Osteoblast (primary cell): ENCODE measurements around the gene C1orf52. TPM values are rescaled to one million over a fixed set of nuclear protein-coding genes. Genes with fewer than 3 reads are reported as not detected.

Experiments
- DNase-seq: peaks from one replicate; pipeline ENCODE4 v3.0.0; 2011; ENCODE audit warnings: low spot score, mixed read lengths; ENCODE audit not compliant: insufficient read length; ENCODE audit errors: missing footprints
- H2AFZ ChIP-seq: 2 replicates; pipeline ENCODE4 v1.6.0; 2011; ENCODE audit warnings: mild to moderate bottlenecking, low read length
- H3K27ac ChIP-seq: 2 replicates; pipeline ENCODE4 v1.5.1; 2011; ENCODE audit warnings: mild to moderate bottlenecking, low read depth, low read length, moderate library complexity
- H3K27me3 ChIP-seq: 2 replicates; pipeline ENCODE4 v1.6.0; 2012; ENCODE audit warnings: mild to moderate bottlenecking, control low read depth, inconsistent platforms, low read length, moderate library complexity; ENCODE audit not compliant: insufficient read depth
- H3K36me3 ChIP-seq: 2 replicates; pipeline ENCODE4 v1.5.1; 2011; ENCODE audit warnings: mild to moderate bottlenecking, low read length, control low read depth, moderate library complexity; ENCODE audit not compliant: insufficient read depth
- H3K4me1 ChIP-seq: 2 replicates; pipeline ENCODE4 v1.5.1; 2011; ENCODE audit warnings: mild to moderate bottlenecking, low read length, control low read depth, moderate library complexity; ENCODE audit not compliant: insufficient read depth
- H3K4me2 ChIP-seq: 2 replicates; pipeline ENCODE4 v1.6.0; 2011; ENCODE audit warnings: mild to moderate bottlenecking, low read length; ENCODE audit not compliant: insufficient read depth
- H3K4me3 ChIP-seq: fragments of 200-600 bp; sonication (generic); 3 replicates; pipeline ENCODE4 v1.5.1; 2012; ENCODE audit warnings: mild to moderate bottlenecking, low read length, inconsistent platforms; ENCODE audit not compliant: insufficient read depth
- H3K79me2 ChIP-seq: 2 replicates; pipeline ENCODE4 v1.6.0; 2012; ENCODE audit warnings: mild to moderate bottlenecking, low read length, control low read depth, inconsistent platforms; ENCODE audit not compliant: insufficient read depth
- H3K9me3 ChIP-seq: 2 replicates; pipeline ENCODE4 v1.5.1; 2011; ENCODE audit warnings: low read depth, low read length, control low read depth
- H4K20me1 ChIP-seq: 2 replicates; pipeline ENCODE4 v1.6.0; 2012; ENCODE audit warnings: mild to moderate bottlenecking, low read length, control low read depth; ENCODE audit not compliant: insufficient read depth
- total RNA-seq: library from RNA; depleted of rRNA; stranded (reverse); fragments of >200 nt; gene quantifications from 2 replicates; pipeline ENCODE4 v1.2.3, GENCODE V29; 2012
- TF ChIP-seq, protein P1 (sequence below): IDR thresholded peaks from 2 replicates; pipeline ENCODE4 v1.5.1; 2011; ENCODE audit warnings: mild to moderate bottlenecking, low read depth, low read length, moderate library complexity; ENCODE audit errors: extremely low read depth

The C1orf52 gene
- total RNA-seq, 1 donor: 13.0 TPM

DNA sequence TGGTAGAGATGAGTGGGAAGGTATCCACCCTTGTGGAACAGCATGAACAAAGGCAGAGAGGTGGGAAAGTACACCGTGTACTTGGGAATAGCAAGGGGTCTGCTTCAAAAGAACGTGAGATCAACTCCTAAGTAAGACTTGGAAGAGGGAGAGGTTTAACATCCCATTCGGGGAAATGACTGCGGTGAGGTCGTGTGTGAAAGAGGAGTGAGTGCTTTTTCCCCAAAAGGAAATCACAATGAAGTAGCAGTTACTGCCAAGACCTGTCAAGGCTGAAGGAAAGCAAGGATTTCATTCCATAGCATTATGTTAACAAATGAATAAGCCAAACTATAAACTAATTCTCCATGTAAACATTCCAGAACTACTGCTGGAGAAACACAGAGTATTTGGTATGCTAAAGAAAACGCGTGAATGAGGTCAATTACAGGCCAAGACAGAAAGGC lies 38.7 kb downstream of the C1orf52 start:
- Histone ChIP-seq H3K4me2 (no peak overlapping the region), H3K27ac (no peak overlapping the region)
- no peak for DNase-seq

DNA sequence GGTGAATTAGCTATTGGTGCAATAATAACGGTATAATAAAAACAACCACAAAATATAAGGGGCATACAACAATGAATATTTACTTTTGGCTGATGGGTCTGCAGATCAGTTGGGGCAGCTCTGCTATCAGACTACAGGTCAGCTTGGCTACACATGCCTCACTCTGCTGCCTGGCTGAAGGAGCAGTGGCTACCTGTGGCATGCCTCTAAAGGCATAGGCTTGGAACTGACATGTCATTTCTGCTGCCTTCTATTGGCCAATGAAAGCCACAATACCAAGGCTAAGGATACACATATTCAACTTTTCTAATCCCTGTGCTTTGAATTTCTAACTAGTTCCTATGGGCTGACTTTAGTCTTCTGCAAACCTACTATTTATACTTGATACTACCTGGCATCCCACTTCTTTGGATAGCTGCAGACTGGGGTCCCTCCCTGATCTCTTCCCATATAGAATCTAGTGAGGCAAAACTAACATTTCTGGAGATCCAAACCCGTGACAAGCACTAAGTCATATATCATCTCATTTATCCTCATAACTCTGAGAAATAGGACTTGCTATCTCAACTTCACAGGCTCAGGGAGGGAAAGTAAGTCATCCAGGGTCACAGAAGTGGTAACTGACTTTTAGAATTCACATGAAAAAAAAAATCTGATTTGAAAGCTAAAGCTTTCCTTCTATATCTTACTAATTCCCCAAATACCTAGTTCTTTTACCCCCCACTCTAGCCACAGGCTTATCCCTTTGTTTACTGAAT lies 39.4 kb downstream of the C1orf52 start:
- Histone ChIP-seq H3K27me3 (peaks cover 9% of the 10 kb centered on the region), H3K4me1 (no peaks in the 10 kb centered on the region), H4K20me1 (no peaks in the 10 kb centered on the region), H2AFZ (no peak overlapping the region), H3K27ac (no peak overlapping the region), H3K4me3 (no peak overlapping the region), H3K79me2 (no peaks in the 10 kb centered on the region), H3K9me3 (no peaks in the 10 kb centered on the region), H3K36me3 (no peaks in the 10 kb centered on the region), H3K4me2 (no peak overlapping the region)
- TF ChIP-seq, protein P1, sequence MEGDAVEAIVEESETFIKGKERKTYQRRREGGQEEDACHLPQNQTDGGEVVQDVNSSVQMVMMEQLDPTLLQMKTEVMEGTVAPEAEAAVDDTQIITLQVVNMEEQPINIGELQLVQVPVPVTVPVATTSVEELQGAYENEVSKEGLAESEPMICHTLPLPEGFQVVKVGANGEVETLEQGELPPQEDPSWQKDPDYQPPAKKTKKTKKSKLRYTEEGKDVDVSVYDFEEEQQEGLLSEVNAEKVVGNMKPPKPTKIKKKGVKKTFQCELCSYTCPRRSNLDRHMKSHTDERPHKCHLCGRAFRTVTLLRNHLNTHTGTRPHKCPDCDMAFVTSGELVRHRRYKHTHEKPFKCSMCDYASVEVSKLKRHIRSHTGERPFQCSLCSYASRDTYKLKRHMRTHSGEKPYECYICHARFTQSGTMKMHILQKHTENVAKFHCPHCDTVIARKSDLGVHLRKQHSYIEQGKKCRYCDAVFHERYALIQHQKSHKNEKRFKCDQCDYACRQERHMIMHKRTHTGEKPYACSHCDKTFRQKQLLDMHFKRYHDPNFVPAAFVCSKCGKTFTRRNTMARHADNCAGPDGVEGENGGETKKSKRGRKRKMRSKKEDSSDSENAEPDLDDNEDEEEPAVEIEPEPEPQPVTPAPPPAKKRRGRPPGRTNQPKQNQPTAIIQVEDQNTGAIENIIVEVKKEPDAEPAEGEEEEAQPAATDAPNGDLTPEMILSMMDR: no peak
- DNase-seq: no peak

More for the DNA sequence above, 38.7 kb downstream of the C1orf52 start:
- Histone ChIP-seq H3K36me3 (no peaks in the 10 kb centered on the region), H3K4me3 (no peak overlapping the region), H3K27me3 (peaks cover 8% of the 10 kb centered on the region), H3K79me2 (no peaks in the 10 kb centered on the region), H3K4me1 (peaks cover 5% of the 10 kb centered on the region), H3K9me3 (no peaks in the 10 kb centered on the region), H2AFZ (no peak overlapping the region), H4K20me1 (no peaks in the 10 kb centered on the region)
- TF ChIP-seq, protein P1: no peak

DNA sequence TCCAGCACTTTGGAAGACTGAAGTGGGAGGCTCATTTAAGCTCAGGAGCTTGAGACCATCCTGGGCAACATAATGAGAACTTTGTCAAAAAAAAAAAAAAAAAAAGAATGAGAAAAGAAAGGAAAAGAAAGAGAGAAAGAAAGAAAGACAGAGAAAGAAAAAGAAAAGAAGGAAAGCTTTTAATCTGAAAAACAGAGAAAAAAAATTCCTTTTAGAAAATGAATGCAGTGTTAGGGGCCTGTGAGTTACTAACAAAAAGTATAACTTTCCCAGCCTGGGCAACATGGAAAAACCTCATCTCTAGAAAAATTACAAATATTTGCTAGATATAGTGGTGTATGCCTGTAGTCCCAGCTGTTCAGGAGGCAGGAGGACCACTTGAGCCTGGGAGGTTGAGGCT lies 42.8 kb downstream of the C1orf52 start:
- TF ChIP-seq, protein P1: no peak
- no peak overlapping the region for H3K4me2 ChIP-seq
- H3K79me2 ChIP-seq: no peaks in the 10 kb centered on the region
- no peak overlapping the region for H2AFZ ChIP-seq
- no peaks in the 10 kb centered on the region for H4K20me1 ChIP-seq
- H3K27me3 ChIP-seq: peaks cover 16% of the 10 kb centered on the region
- H3K4me1 ChIP-seq: no peaks in the 10 kb centered on the region
- H3K27ac ChIP-seq: no peak overlapping the region
- H3K4me3 ChIP-seq: no peak overlapping the region
- DNase-seq: no peak
- no peaks in the 10 kb centered on the region for H3K36me3 ChIP-seq
- H3K9me3 ChIP-seq: no peaks in the 10 kb centered on the region

DNA sequence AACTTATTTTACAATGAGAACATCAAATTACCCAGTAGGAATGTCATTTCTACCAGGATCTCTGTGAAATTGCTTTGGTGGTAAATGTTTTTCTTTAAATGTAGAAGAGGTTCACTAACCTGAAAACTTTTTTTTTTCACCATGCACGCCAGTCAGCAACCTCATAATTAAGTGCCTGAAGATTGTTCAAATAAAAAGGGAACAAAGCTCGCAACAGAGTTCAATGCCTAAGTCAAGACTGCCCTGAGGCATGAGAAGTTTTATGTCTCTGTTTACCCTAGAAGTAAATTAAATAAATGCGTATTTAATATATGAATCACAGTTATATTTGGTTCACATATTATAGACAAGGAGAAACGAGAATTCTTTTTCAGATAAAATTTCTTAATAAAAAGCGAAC lies 44.8 kb downstream of the C1orf52 start:
- no peaks in the 10 kb centered on the region for H4K20me1 ChIP-seq
- no peaks in the 10 kb centered on the region for H3K79me2 ChIP-seq
- H3K9me3 ChIP-seq: no peaks in the 10 kb centered on the region
- TF ChIP-seq, protein P1: no peak
- H2AFZ ChIP-seq: no peak overlapping the region
- DNase-seq: no peak
- H3K27ac ChIP-seq: no peak overlapping the region
- H3K4me1 ChIP-seq: no peaks in the 10 kb centered on the region
- H3K36me3 ChIP-seq: no peaks in the 10 kb centered on the region
- no peak overlapping the region for H3K4me2 ChIP-seq
- H3K4me3 ChIP-seq: no peak overlapping the region
- H3K27me3 ChIP-seq: peaks cover 11% of the 10 kb centered on the region
